A549 (cell line): Measurements from ENCODE around the gene PDIK1L. TPM values are rescaled to one million over a fixed set of nuclear protein-coding genes. Genes with fewer than 3 reads are reported as not detected.
A peak's percentile ranks its signal among the peaks of the same experiment; 100 is the strongest.

Experiments used
- ATAC-seq, 2 experiments: fragments of 200-7000 bp in 1 of 2; fragments of >200 bp in 1 of 2; cut with Nextera tagmentation in 1 of 2; cut with Tn5 transposase in 1 of 2; 3 replicates each; pipeline versions ENCODE4 v1.8.0 to v1.9.1; 2018 to 2020; ENCODE audit warnings: mild to moderate bottlenecking in 1 of 2, moderate library complexity in 1 of 2
- CTCF ChIA-PET: fragments of 300-600 bp; sonication (Branson Sonifier 250); formaldehyde crosslinking; extraction: SDS; loops from one replicate; lab custom pipeline; 2021; ENCODE audit warnings: antibody characterized with exemption, inconsistent platforms; lab: Yijun Ruan, JAX
- POLR2A ChIA-PET: fragments of 350-600 bp; formaldehyde crosslinking; extraction: SDS; loops from one replicate; lab custom pipeline; 2021; ENCODE audit warnings: antibody characterized with exemption, inconsistent platforms; lab: Yijun Ruan, JAX
- DNase-seq, 2 experiments: peaks; one replicate each; pipeline versions ENCODE4 v3.0.0 to v3.0.0-alpha.2; 2011 to 2016; ENCODE audit warnings: low read depth in 1 of 2, low spot score in 1 of 2
- FAIRE-seq: peaks from 2 replicates; lab custom pipeline; 2011; peaks lifted over from hg19 to GRCh38; lab: Jason Lieb, UNC
- H3K27ac ChIP-seq, 2 experiments: fragments of >200 bp; sonication (Bioruptor Twin); formaldehyde crosslinking; 3 replicates each; pipeline ENCODE4 v1.5.1; 2016 to 2017
- H3K4me1 ChIP-seq: fragments of >200 bp; sonication (Bioruptor Twin); formaldehyde crosslinking; 3 replicates; pipeline ENCODE4 v1.6.1; 2016
- H3K4me2 ChIP-seq: fragments of >200 bp; sonication (Bioruptor Twin); formaldehyde crosslinking; 3 replicates; pipeline ENCODE4 v1.6.1; 2016
- H3K4me3 ChIP-seq: fragments of >200 bp; sonication (Bioruptor Twin); formaldehyde crosslinking; 3 replicates; pipeline ENCODE4 v1.5.1; 2016
- H3K9me3 ChIP-seq: fragments of >200 bp; sonication (Bioruptor Twin); formaldehyde crosslinking; 3 replicates; pipeline ENCODE4 v1.6.1; 2016
- ATOH8 ChIP-seq: fragments of 250-450 bp; sonication (Bioruptor Pico); IDR thresholded peaks from 2 replicates; pipeline ENCODE4 v1.5.0; 2020; ENCODE audit warnings: low read depth, mild to moderate bottlenecking, moderate library complexity
- BHLHE40 ChIP-seq: IDR thresholded peaks from 2 replicates; pipeline ENCODE4 v1.6.1; 2012; ENCODE audit warnings: low read depth, low read length, inconsistent platforms
- CBX8 ChIP-seq: fragments of 200-600 bp; sonication (generic); IDR thresholded peaks from 2 replicates; pipeline ENCODE4 v1.6.1; 2016
- EHF ChIP-seq: fragments of 250-450 bp; sonication (Bioruptor Pico); IDR thresholded peaks from 2 replicates; pipeline ENCODE4 v1.5.0; 2020; ENCODE audit warnings: mild to moderate bottlenecking
- EHMT2 ChIP-seq: fragments of 200-600 bp; sonication (generic); IDR thresholded peaks from 2 replicates; pipeline ENCODE4 v1.6.1; 2016; ENCODE audit warnings: antibody characterized with exemption, low read depth, mild to moderate bottlenecking, moderate library complexity
- ESRRA ChIP-seq: fragments of 150-350 bp; IDR thresholded peaks from 2 replicates; pipeline ENCODE4 v1.6.1; 2014; ENCODE audit warnings: mild to moderate bottlenecking, low read length, borderline replicate concordance
- FOSB ChIP-seq: fragments of 250-450 bp; sonication (Bioruptor Pico); IDR thresholded peaks from 2 replicates; pipeline ENCODE4 v1.5.0; 2020; ENCODE audit warnings: mild to moderate bottlenecking, moderate library complexity
- FOSL2 ChIP-seq, 2 experiments: fragments of 450-650 bp in 1 of 2; fragments of >200 bp in 1 of 2; sonication (Bioruptor Twin) in 1 of 2; formaldehyde crosslinking; IDR thresholded peaks; 2 replicates each; pipeline versions ENCODE4 v1.5.0 to v1.6.1; 2016 to 2020; ENCODE audit warnings: mild to moderate bottlenecking in 1 of 2, moderate library complexity in 1 of 2
- HOXA7 ChIP-seq: fragments of 250-450 bp; sonication (Bioruptor Pico); IDR thresholded peaks from 2 replicates; pipeline ENCODE4 v1.5.0; 2020; ENCODE audit warnings: mild to moderate bottlenecking, moderate library complexity
- HOXB13 ChIP-seq: fragments of 250-450 bp; sonication (Bioruptor Pico); IDR thresholded peaks from 2 replicates; pipeline ENCODE4 v1.5.0; 2020; ENCODE audit warnings: low read depth, mild to moderate bottlenecking, moderate library complexity
- JUN ChIP-seq, 2 experiments: fragments of >200 bp; sonication (Bioruptor Twin); formaldehyde crosslinking; IDR thresholded peaks; 2 replicates in 1 of 2; 3 replicates in 1 of 2; pipeline ENCODE4 v1.6.1; 2016 to 2017
- JUNB ChIP-seq: fragments of >200 bp; sonication (Bioruptor Twin); formaldehyde crosslinking; IDR thresholded peaks from 2 replicates; pipeline ENCODE4 v1.6.1; 2016
- KDM1A ChIP-seq: fragments of 200-600 bp; sonication (generic); IDR thresholded peaks from 2 replicates; pipeline ENCODE4 v1.6.1; 2016; ENCODE audit warnings: low read depth, mild to moderate bottlenecking
- MAZ ChIP-seq: fragments of 150-350 bp; IDR thresholded peaks from 2 replicates; pipeline ENCODE4 v1.6.1; 2014; ENCODE audit warnings: antibody characterized with exemption, low read depth, low read length, borderline replicate concordance
- MYC ChIP-seq: IDR thresholded peaks from 2 replicates; pipeline ENCODE4 v1.6.1; 2012; ENCODE audit warnings: mild to moderate bottlenecking, inconsistent platforms, low read length, improper control_type of control experiment, borderline replicate concordance
- NFE2L2 ChIP-seq: fragments of 150-350 bp; conservative IDR thresholded peaks from 2 replicates; pipeline ENCODE4 v1.6.1; 2014; ENCODE audit warnings: low read length
- NPAS2 ChIP-seq: fragments of 250-450 bp; sonication (Bioruptor Pico); IDR thresholded peaks from 2 replicates; pipeline ENCODE4 v1.8.0; 2022; ENCODE audit warnings: mild to moderate bottlenecking, moderate library complexity, borderline replicate concordance
- NR3C1 ChIP-seq: fragments of >200 bp; sonication (Bioruptor Twin); formaldehyde crosslinking; IDR thresholded peaks from 3 replicates; pipeline ENCODE4 v1.6.1; 2017
- POLR2AphosphoS2 ChIP-seq: conservative IDR thresholded peaks from 2 replicates; pipeline ENCODE4 v1.6.1; 2012; ENCODE audit warnings: low read length, improper control_type of control experiment, inconsistent platforms
- RAD21 ChIP-seq, 2 experiments: fragments of >200 bp in 1 of 2; sonication (Bioruptor Twin) in 1 of 2; formaldehyde crosslinking in 1 of 2; IDR thresholded peaks in 1 of 2; conservative IDR thresholded peaks in 1 of 2; 2 replicates in 1 of 2; 3 replicates in 1 of 2; pipeline ENCODE4 v1.6.1; 2012 to 2018; ENCODE audit warnings: inconsistent platforms in 1 of 2
- RARB ChIP-seq: fragments of 250-450 bp; sonication (Bioruptor Pico); IDR thresholded peaks from 2 replicates; pipeline ENCODE4 v1.8.0; 2021; ENCODE audit warnings: mild to moderate bottlenecking, moderate library complexity
- RFX5 ChIP-seq: fragments of 450-650 bp; IDR thresholded peaks from 2 replicates; pipeline ENCODE4 v1.7.1; 2014; ENCODE audit warnings: antibody characterized with exemption, mild to moderate bottlenecking, moderate library complexity
- SMC3 ChIP-seq: fragments of >200 bp; sonication (Bioruptor Twin); formaldehyde crosslinking; IDR thresholded peaks from 3 replicates; pipeline ENCODE4 v1.6.1; 2018; ENCODE audit warnings: inconsistent platforms
- SREBF2 ChIP-seq: fragments of 450-650 bp; IDR thresholded peaks from 2 replicates; pipeline ENCODE4 v1.6.1; 2014; ENCODE audit warnings: mild to moderate bottlenecking, moderate library complexity
- TP53 ChIP-seq: fragments of 250-450 bp; sonication (Bioruptor Pico); IDR thresholded peaks from 2 replicates; pipeline ENCODE4 v1.5.0; 2021; ENCODE audit warnings: mild to moderate bottlenecking, moderate library complexity
- ZC3H11A ChIP-seq: fragments of 450-650 bp; IDR thresholded peaks from 2 replicates; pipeline ENCODE4 v1.6.1; 2014; ENCODE audit warnings: antibody characterized with exemption, mild to moderate bottlenecking
- ZNF302 ChIP-seq: fragments of 250-450 bp; sonication (Bioruptor Pico); IDR thresholded peaks from 2 replicates; pipeline ENCODE4 v1.9.0; 2021; ENCODE audit warnings: inconsistent platforms, mild to moderate bottlenecking, moderate library complexity
- WGBS: methylation state at CpG from one replicate; pipeline ENCODE4 v1.1.6; 2017; ENCODE audit errors: missing lambda C conversion rate; 5-methylcytosine and 5-hydroxymethylcytosine counted together
- polyA plus RNA-seq, 4 experiments: library from polyadenylated mRNA; depleted of rRNA in 3 of 4; stranded (reverse); fragments of >200 nt; fragmentation: RNase III in 1 of 4; extraction: RNeasy Plus Mini Kit Qiagen cat#74134 plus additional on column Dnase treatment in 1 of 4; gene quantifications; 2 replicates in 3 of 4; 3 replicates in 1 of 4; pipeline ENCODE4 v1.2.3, GENCODE V29; 2011 to 2017
- TF ChIP-seq, protein P1 (sequence below): fragments of >200 bp; sonication (Bioruptor Twin); formaldehyde crosslinking; IDR thresholded peaks from 3 replicates; pipeline ENCODE4 v1.5.1; 2016
- TF ChIP-seq, protein P2 (sequence below): fragments of >200 bp; sonication (Bioruptor Twin); formaldehyde crosslinking; IDR thresholded peaks from 3 replicates; pipeline ENCODE4 v1.6.1; 2016

Gene PDIK1L
- polyA plus RNA-seq, 2 of the 4 experiments (the other 2 are of a cell fraction), result 2.3 to 4.3 TPM

DNA sequence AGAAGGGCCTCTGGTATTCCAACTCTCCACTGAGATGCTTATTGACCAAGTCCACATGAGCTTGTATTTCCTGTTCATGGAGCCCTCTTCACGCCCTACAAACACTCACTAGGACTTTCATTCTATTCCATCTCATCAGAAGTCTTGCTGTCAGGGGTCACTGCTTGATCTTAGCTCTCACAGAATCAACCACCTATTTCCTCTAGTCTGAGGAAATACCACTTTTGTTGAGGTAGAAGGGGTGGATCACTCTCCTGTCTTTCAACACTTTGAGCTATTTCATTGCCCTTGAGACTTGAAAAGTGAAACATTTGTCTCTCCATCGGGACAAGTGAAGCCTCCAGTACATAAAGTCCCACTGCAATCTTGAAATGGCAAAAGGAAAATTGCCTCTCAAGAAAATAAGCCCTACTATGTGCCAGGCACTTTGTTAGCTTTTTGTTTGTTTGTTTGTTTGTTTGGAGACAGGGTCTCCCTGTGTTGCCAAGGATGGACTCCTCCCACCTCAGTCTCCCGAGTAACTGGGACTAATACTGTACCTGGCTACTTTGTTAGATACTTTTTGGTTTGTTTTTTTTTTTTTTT, 27.4 kb downstream of the PDIK1L start:
- 48% methylated on average over 3 of the region's 3 CpGs for WGBS

GRCh38 chr1:26142159-26142558, 30.5 kb downstream of the PDIK1L start:
- TF ChIP-seq SMC3, result no peak
- TF ChIP-seq RARB (CRISPR knock-in tag), result no peak
- TF ChIP-seq JUN (IDR thresholded peaks at IDR 0.05), result no peak
- no peak for TF ChIP-seq NR3C1
- TF ChIP-seq ESRRA, result no peak
- H3K4me3 ChIP-seq, result no peak overlapping the region
- no peak for DNase-seq
- H3K27ac ChIP-seq, result no peak overlapping the region
- ChIA-PET POLR2A (no interaction called here), CTCF (interaction anchor here (1.0 to 10.3 kb wide), 6 partner anchors 9 to 38 kb away, joined by 3 to 143 read pairs (median 4); partner anchors contain the start of genes FAM110D, PDIK1L and ZNF593)
- ATAC-seq, result no peak
- no peak for FAIRE-seq
- 91% methylated on average over 8 of the region's 8 CpGs for WGBS
- no peaks in the 10 kb centered on the region for H3K9me3 ChIP-seq
- no peak overlapping the region for H3K4me2 ChIP-seq
- no peaks in the 10 kb centered on the region for H3K4me1 ChIP-seq

More for the DNA sequence above, 27.4 kb downstream of the PDIK1L start:
- H3K4me3 ChIP-seq, result no peak overlapping the region
- POLR2A ChIA-PET, result no interaction called here
- no peak overlapping the region for H3K27ac ChIP-seq
- H3K4me2 ChIP-seq, result no peak overlapping the region
- ATAC-seq (no peak), DNase-seq (no peak), FAIRE-seq (no peak)
- TF ChIP-seq HOXB13 (CRISPR knock-in tag) (no peak), RARB (CRISPR knock-in tag) (no peak), NR3C1 (no peak), NFE2L2 (no peak), ATOH8 (CRISPR knock-in tag) (no peak), MAZ (no peak), JUNB (no peak), TP53 (no peak), EHF (CRISPR knock-in tag) (no peak), JUN (IDR thresholded peaks at IDR 0.05) (no peak), SREBF2 (no peak), RFX5 (no peak), HOXA7 (CRISPR knock-in tag) (no peak), ZNF302 (CRISPR knock-in tag) (no peak), NPAS2 (no peak)
- TF ChIP-seq, protein P1, sequence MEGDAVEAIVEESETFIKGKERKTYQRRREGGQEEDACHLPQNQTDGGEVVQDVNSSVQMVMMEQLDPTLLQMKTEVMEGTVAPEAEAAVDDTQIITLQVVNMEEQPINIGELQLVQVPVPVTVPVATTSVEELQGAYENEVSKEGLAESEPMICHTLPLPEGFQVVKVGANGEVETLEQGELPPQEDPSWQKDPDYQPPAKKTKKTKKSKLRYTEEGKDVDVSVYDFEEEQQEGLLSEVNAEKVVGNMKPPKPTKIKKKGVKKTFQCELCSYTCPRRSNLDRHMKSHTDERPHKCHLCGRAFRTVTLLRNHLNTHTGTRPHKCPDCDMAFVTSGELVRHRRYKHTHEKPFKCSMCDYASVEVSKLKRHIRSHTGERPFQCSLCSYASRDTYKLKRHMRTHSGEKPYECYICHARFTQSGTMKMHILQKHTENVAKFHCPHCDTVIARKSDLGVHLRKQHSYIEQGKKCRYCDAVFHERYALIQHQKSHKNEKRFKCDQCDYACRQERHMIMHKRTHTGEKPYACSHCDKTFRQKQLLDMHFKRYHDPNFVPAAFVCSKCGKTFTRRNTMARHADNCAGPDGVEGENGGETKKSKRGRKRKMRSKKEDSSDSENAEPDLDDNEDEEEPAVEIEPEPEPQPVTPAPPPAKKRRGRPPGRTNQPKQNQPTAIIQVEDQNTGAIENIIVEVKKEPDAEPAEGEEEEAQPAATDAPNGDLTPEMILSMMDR, result no peak
- H3K9me3 ChIP-seq, result no peaks in the 10 kb centered on the region
- no peaks in the 10 kb centered on the region for H3K4me1 ChIP-seq
- CTCF ChIA-PET, result interaction anchor here (0.6 to 2.1 kb wide), 10 partner anchors 12 to 104 kb away, joined by 3 to 9 read pairs (median 4); no protein-coding TSS in a partner anchor

DNA sequence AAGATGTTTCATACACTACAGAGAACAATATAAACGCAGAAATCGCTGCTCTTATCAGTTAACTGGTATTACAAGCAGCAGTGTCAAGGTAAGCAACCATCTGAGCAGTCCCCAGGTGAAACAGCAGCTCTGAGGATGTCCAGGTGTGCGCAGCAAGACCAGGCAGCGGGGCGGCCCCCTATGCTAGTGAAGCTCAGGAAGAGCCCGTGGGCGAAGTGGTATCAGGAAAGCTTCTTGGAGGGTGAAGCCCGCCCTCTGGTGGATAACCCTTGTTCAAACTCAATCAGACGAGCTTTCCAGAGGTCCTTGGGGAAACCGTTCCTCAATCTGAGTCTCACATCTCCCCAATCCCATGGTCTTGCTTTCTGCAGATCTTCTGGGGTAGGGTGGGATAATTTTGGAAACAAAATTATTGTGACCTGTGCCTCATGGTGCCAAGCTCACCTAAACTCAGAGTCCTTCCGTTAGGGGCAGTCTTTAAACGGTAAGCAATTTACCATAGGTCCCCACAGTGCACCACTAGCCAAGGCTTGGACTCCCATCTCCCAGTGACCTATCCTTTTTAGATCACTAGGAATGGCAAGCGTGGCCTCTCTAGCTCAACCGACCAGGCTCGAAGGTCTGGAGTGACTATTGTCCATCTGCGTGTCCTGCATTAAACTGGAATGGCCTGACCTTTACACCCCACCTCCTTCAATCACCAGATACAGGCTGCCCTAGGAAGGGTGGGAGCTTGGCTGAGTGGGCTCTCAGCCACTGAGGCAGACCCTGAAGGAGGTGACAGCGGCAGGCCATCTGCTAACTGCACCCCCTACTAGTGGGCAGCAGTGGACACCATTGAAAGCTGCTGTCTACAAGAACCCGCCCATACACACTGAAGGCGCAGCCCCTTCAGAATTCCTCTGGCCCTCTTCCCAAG, 33.7 kb downstream of the PDIK1L start:
- no peaks in the 10 kb centered on the region for H3K9me3 ChIP-seq
- ChIA-PET POLR2A (interaction anchor here (0.6 to 1.6 kb wide), 4 partner anchors 22 to 88 kb away, joined by 3 to 8 read pairs (median 8); partner anchors contain the start of genes CEP85 and PDIK1L), CTCF (interaction anchor here (0.7 to 10.3 kb wide), 32 partner anchors 11 to 245 kb away, joined by 3 to 143 read pairs (median 8); partner anchors contain the start of genes CEP85 and FAM110D)
- H3K27ac ChIP-seq, result no peak overlapping the region
- WGBS, result 11% methylated on average over 12 of the region's 19 CpGs
- DNase-seq (peak; percentile 67 to 80), ATAC-seq (peak; percentile 91 to 99), FAIRE-seq (no peak)
- H3K4me2 ChIP-seq, result peak overlapping the region; percentile 57; the same call in 2 of the 3 replicates
- no peaks in the 10 kb centered on the region for H3K4me1 ChIP-seq
- H3K4me3 ChIP-seq, result no peak overlapping the region
- TF ChIP-seq NFE2L2 (no peak), FOSL2 (IDR thresholded peaks at IDR 0.05) (no peak), FOSL2 (CRISPR knock-in tag; IDR thresholded peaks at IDR 0.05) (no peak), POLR2AphosphoS2 (no peak), KDM1A (no peak), BHLHE40 (no peak), FOSB (CRISPR knock-in tag) (no peak), NR3C1 (no peak), JUN (IDR thresholded peaks at IDR 0.05) (no peak), CBX8 (no peak), RAD21 (conservative IDR thresholded peaks at IDR 0.05 in 1 of 2, IDR thresholded peaks at IDR 0.05 in 1 of 2) (peak; percentile 82 to 83), RFX5 (no peak), MYC (no peak), ZC3H11A (no peak), HOXA7 (CRISPR knock-in tag) (no peak), HOXB13 (CRISPR knock-in tag) (no peak), EHMT2 (no peak)
- TF ChIP-seq, protein P2, sequence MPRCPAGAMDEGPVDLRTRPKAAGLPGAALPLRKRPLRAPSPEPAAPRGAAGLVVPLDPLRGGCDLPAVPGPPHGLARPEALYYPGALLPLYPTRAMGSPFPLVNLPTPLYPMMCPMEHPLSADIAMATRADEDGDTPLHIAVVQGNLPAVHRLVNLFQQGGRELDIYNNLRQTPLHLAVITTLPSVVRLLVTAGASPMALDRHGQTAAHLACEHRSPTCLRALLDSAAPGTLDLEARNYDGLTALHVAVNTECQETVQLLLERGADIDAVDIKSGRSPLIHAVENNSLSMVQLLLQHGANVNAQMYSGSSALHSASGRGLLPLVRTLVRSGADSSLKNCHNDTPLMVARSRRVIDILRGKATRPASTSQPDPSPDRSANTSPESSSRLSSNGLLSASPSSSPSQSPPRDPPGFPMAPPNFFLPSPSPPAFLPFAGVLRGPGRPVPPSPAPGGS, result no peak
